Measurements from ENCODE around the gene CCDC92. TPM values are rescaled to one million over a fixed set of nuclear protein-coding genes. Genes with fewer than 3 reads are reported as not detected.

Gene CCDC92
- total and polyA plus RNA-seq, 2 of the 13 experiments (the other 11 are each of a cell fraction or from before 2014, with no cell fraction given) = 5.4 to 14.7 TPM

- in situ Hi-C loops (cut with HindIII; ENCODE audit: extremely low pct_ligation_motif_present, low pct_unique_long_range_greater_than_20kb) (no loop called here), intact Hi-C loops (cut with micrococcal nuclease; ENCODE audit: unreplicated experiment) (no loop called here)
- no peak overlapping the region for H2AFZ ChIP-seq (ENCODE audit: low read length)
Observed at GRCh38 chr12:123941624-123942237, 30.9 kb downstream of the CCDC92 start.

More at GRCh38 chr12:123941624-123942237, 30.9 kb downstream of the CCDC92 start:
- 94% methylated on average over 13 of the region's 13 CpGs for WGBS (ENCODE audit: low lambda C conversion rate)
- no peaks in the 10 kb centered on the region for H4K20me1 ChIP-seq (ENCODE audit: insufficient read depth, low read length)
- H3K4me1 ChIP-seq (ENCODE audit: insufficient read depth, low read length) = no peaks in the 10 kb centered on the region
- BruUV-seq (replicated peaks) = no TSS peak
- H3K27ac ChIP-seq (ENCODE audit: extremely low read length, insufficient read depth, low read length) = no peak overlapping the region
- no peaks in the 10 kb centered on the region for H3K9me3 ChIP-seq (ENCODE audit: low read length)
- H3K4me3 ChIP-seq (replicated peaks in 1 of 3; ENCODE audit: insufficient read depth in 1 of 3, low read depth in 2 of 3, low read length in 3 of 3) = no peak overlapping the region
- TF ChIP-seq ARNT (IDR thresholded peaks at IDR 0.05) (no peak), SRSF4 (IDR thresholded peaks at IDR 0.05; ENCODE audit: low read depth, low read length, poor library complexity, severe bottlenecking) (no peak), MEIS2 (CRISPR knock-in tag; IDR thresholded peaks at IDR 0.05) (no peak), CBX1 (IDR thresholded peaks at IDR 0.05; ENCODE audit: low read depth) (no peak), SMAD1 (CRISPR knock-in tag; IDR thresholded peaks at IDR 0.05; ENCODE audit: borderline replicate concordance, low read depth) (no peak), ZNF644 (CRISPR knock-in tag; IDR thresholded peaks at IDR 0.05; ENCODE audit: low read depth) (no peak), ZBTB2 (CRISPR knock-in tag; IDR thresholded peaks at IDR 0.05; ENCODE audit: low read depth) (no peak), ZZZ3 (CRISPR knock-in tag; IDR thresholded peaks at IDR 0.05; ENCODE audit: borderline replicate concordance) (no peak), SP2 (CRISPR knock-in tag; IDR thresholded peaks at IDR 0.05) (no peak), PAWR (CRISPR knock-in tag; IDR thresholded peaks at IDR 0.05; ENCODE audit: borderline replicate concordance) (no peak), RFX5 (IDR thresholded peaks at IDR 0.05; ENCODE audit: low read depth, low read length) (no peak), MAFK (conservative IDR thresholded peaks at IDR 0.05 in 1 of 2, IDR thresholded peaks at IDR 0.05 in 1 of 2; ENCODE audit: low read length in 2 of 2) (no peak), MEF2D (CRISPR knock-in tag; IDR thresholded peaks at IDR 0.05) (no peak), ZNF256 (CRISPR knock-in tag; conservative IDR thresholded peaks at IDR 0.05) (no peak), ZNF367 (CRISPR knock-in tag; IDR thresholded peaks at IDR 0.05; ENCODE audit: borderline replicate concordance) (no peak)
- TF ChIP-seq, protein P1, sequence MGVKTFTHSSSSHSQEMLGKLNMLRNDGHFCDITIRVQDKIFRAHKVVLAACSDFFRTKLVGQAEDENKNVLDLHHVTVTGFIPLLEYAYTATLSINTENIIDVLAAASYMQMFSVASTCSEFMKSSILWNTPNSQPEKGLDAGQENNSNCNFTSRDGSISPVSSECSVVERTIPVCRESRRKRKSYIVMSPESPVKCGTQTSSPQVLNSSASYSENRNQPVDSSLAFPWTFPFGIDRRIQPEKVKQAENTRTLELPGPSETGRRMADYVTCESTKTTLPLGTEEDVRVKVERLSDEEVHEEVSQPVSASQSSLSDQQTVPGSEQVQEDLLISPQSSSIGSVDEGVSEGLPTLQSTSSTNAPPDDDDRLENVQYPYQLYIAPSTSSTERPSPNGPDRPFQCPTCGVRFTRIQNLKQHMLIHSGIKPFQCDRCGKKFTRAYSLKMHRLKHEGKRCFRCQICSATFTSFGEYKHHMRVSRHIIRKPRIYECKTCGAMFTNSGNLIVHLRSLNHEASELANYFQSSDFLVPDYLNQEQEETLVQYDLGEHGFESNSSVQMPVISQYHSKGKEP (CRISPR knock-in tag; IDR thresholded peaks at IDR 0.05) = no peak
- TF ChIP-seq, protein P2, sequence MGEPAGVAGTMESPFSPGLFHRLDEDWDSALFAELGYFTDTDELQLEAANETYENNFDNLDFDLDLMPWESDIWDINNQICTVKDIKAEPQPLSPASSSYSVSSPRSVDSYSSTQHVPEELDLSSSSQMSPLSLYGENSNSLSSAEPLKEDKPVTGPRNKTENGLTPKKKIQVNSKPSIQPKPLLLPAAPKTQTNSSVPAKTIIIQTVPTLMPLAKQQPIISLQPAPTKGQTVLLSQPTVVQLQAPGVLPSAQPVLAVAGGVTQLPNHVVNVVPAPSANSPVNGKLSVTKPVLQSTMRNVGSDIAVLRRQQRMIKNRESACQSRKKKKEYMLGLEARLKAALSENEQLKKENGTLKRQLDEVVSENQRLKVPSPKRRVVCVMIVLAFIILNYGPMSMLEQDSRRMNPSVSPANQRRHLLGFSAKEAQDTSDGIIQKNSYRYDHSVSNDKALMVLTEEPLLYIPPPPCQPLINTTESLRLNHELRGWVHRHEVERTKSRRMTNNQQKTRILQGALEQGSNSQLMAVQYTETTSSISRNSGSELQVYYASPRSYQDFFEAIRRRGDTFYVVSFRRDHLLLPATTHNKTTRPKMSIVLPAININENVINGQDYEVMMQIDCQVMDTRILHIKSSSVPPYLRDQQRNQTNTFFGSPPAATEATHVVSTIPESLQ (CRISPR knock-in tag; conservative IDR thresholded peaks at IDR 0.05) = no peak
- TF ChIP-seq, protein P3, sequence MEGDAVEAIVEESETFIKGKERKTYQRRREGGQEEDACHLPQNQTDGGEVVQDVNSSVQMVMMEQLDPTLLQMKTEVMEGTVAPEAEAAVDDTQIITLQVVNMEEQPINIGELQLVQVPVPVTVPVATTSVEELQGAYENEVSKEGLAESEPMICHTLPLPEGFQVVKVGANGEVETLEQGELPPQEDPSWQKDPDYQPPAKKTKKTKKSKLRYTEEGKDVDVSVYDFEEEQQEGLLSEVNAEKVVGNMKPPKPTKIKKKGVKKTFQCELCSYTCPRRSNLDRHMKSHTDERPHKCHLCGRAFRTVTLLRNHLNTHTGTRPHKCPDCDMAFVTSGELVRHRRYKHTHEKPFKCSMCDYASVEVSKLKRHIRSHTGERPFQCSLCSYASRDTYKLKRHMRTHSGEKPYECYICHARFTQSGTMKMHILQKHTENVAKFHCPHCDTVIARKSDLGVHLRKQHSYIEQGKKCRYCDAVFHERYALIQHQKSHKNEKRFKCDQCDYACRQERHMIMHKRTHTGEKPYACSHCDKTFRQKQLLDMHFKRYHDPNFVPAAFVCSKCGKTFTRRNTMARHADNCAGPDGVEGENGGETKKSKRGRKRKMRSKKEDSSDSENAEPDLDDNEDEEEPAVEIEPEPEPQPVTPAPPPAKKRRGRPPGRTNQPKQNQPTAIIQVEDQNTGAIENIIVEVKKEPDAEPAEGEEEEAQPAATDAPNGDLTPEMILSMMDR (CRISPR knock-in tag; IDR thresholded peaks at IDR 0.05) = no peak
- TF ChIP-seq, protein P4, sequence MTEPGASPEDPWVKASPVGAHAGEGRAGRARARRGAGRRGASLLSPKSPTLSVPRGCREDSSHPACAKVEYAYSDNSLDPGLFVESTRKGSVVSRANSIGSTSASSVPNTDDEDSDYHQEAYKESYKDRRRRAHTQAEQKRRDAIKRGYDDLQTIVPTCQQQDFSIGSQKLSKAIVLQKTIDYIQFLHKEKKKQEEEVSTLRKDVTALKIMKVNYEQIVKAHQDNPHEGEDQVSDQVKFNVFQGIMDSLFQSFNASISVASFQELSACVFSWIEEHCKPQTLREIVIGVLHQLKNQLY (CRISPR knock-in tag; IDR thresholded peaks at IDR 0.05) = no peak
- ATAC-seq (no peak), DNase-seq (ENCODE audit: low spot score) (no peak), FAIRE-seq (no peak)
- no peaks in the 10 kb centered on the region for H3K27me3 ChIP-seq (ENCODE audit: control insufficient read depth in 1 of 2, insufficient read depth in 2 of 2, low read length in 2 of 2)
- H3K9ac ChIP-seq (ENCODE audit: insufficient read depth, low read depth, low read length) = no peak overlapping the region
- H3K79me2 ChIP-seq (ENCODE audit: insufficient read depth, low read length) = no peaks in the 10 kb centered on the region
- ChIA-PET POLR2A (no interaction called here), CTCF (ENCODE audit: low intra/inter-chr PET ratio, low total read pairs) (no interaction called here)
- no peak overlapping the region for H3K4me2 ChIP-seq (ENCODE audit: low read depth, low read length)
- peaks cover 0 to under 1% of the 10 kb centered on the region in 2 experiments; a peak in 1 of 5 replicates for H3K36me3 ChIP-seq (replicated peaks in 1 of 2; ENCODE audit: control insufficient read depth in 1 of 2, insufficient read depth in 2 of 2, low read length in 2 of 2)

All from HepG2 (cell line).